HG03442 (cell line): Measurements from ENCODE around the gene TFB1M.
"Not testable (repeated sequence)": the region's sequence is repeated elsewhere in the genome, so short reads cannot be mapped to it uniquely, and the experiment has no call there.

Experiments used
- ATAC-seq: cut with Tn5 transposase; IDR thresholded peaks from one replicate; pipeline ENCODE4 v1.9.1; 2021; ENCODE audit warnings: mild to moderate bottlenecking, moderate library complexity; ENCODE audit not compliant: unreplicated experiment

TFB1M gene

DNA sequence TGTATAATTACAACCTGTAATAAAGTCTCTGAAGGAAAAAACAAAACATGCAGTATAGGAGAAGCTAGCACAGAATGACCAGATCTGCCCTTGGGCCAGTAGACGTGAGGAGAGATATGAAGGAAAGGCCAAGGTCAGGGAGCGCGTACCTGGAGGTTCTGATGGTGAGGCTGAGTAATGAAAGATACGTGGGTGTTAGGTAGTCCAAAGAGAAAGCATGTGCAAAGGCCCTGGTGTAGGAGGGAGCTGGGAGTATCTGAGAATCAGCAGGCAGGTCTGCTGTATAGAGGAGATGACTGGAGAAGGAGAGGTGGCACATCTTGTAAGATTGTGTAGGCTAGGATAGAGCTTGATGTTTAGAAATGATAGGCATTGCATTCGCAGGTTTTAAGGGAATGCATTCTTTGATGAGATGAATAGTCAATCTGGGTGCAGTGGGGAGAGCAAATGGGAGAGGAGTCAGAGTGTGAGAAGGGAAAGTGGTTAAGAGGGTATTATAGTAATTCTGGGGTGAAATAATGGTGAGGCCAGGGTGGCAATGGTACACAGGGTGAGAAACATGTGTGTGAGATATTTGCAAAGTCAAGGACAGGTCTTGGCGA, 15.9 kb upstream of the TFB1M start:
- no peak for ATAC-seq

DNA sequence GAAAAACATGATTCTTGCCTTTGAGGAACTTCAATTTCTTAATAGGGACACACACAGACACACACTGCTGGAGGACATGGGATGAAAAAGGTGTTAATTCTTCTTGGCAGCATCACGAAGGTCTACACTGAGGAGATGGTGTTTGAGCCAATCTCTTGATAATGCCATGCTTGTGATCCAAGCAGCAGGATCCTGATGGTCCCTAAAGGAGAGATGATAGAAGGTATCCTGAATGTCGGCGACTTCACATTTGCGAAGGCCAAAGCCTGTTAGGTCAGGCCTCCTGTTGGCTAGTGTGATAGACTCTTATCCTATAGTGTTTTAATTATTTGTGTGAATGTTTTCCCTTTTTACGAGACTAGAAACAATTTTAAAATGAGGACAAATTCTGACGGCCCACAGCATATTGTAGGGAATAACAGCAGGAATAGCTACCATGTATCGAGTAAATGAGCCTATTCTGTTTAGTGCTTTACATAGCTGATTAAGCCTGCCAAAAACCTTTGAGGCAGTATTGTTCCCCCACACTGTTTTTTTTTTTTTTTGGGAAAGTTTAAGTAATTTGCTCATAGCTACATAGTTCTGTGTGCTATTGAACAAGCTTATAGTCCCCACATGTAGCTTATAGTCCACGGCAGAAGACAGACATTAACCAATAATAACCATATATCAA, 15.3 kb upstream of the TFB1M start:
- ATAC-seq = no peak

- ATAC-seq = no peak
These were observed 14.5 kb upstream of the TFB1M start for GRCh38 chr6:155328539-155329459.

DNA sequence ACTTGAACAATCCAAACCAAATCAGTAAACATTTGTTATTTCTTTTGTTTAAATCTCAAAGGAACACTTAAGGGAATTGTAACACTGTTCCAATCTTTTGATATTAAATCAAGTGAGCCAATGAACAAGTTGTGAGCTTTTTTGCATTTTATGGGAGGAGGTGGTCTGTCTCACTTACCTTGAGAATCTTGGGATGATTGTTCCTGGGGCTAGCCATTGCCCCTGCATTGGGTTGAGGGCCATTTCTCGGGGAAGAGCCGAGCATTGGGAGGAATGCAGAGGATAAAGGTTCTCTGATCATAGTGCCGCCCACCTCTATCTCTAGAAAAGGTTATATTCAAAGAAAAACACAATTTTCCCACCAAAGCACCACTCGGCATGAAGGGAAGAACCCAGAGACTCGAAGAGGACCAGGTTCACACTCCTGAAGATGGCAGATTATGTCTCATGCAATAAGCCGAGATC, 13.8 kb upstream of the TFB1M start:
- ATAC-seq = no peak

DNA sequence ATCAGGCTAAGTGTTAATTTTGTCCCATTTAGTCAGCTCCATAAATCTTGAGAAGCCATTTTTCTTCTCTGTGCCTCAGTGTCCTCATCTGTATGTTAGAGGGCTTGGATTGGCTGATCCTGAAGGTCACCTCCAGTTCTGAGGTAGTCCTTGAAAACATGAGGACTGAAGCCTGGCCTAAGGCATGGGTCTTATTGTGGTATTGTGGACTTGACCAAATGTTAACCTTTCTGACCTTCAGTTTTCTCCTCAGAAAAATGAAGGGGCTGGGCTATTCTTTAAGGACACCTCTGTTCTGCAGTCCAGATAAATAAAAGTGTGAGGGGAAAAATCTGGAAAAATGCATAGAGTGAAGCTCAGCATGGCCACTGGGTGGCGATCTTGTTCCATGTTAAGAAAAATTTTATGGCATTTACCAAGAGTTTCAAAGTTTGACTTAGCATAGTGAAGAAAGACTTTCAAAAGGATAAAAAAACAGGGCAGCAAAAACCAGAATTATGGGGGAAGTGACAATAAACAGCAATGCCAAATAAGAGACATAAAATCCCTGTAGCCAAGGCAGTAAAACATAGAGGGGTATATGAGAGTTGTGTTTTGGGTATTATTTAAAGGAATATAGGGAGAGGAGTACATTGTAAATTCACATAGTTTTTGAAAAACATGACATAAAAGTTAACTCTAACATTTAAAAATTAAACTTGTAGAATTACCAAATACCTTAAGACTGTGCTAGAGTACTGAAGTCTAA, 13.2 kb upstream of the TFB1M start:
- peak; percentile 63 for ATAC-seq

DNA sequence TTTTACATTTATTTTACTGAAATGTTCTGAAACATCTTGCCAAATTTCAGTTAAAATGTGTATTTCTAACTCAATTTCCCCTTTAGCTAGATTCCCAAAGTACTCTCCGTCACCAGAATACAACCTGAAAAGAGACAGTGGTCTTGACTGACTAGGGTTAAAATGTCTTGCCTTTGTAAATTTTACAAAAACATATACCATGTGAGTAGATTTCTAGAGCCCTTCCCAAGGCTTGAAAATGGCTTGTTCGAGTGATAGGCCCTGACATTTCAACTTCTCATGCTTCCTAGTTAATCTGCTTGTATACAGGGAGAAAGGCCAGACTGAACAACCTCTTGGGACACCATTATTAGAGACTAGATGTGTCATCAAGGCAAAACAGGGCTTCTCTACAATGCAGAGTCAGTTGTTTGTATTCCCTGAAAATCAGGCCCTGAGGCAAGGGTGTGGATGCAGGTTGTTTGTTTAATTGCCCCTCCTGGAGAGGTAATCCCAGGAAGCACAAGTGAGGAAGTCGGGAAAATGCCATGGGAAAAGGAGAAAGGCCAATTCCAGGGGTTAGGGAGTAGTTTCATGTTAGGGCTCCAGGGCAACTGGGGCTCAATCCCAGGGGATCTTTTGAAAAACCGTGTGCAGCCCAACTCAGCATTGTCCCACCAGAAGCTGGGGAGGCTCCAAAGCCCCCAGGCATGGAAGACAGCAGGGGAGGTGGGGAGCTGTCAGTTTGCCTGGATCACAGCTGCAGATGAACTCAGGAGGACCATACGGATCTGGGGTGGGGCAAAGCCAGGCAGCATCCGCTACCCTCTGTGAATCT, 11.6 kb upstream of the TFB1M start:
- ATAC-seq = no peak

GRCh38 chr6:155324993-155325392, 10.7 kb upstream of the TFB1M start:
- ATAC-seq = no peak

- ATAC-seq = no peak
These were observed 9.9 kb upstream of the TFB1M start for GRCh38 chr6:155324172-155324571.

- no peak for ATAC-seq
These were observed 5.6 kb upstream of the TFB1M start for GRCh38 chr6:155319902-155320301.

DNA sequence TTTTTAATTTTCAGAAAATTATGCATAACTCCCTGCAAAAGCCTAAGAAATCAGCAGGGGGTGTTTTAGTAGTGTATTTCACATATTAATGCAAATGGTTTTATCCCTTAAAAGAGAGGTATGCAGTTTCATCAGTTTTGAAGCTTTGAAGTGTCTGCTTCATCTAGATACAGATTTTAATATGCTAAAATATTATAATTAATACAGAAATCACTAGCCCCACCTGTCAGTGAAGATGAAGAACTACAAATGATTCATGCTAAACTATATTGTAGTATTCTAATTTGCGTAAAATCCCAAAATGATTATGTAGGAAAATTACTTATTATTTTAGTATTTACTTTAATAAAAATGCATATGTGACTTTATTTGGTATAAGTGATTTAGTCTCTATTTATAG, 2.9 kb upstream of the TFB1M start:
- no peak for ATAC-seq

- no peak for ATAC-seq
These were observed 2.1 kb upstream of the TFB1M start for GRCh38 chr6:155316419-155316818.

DNA sequence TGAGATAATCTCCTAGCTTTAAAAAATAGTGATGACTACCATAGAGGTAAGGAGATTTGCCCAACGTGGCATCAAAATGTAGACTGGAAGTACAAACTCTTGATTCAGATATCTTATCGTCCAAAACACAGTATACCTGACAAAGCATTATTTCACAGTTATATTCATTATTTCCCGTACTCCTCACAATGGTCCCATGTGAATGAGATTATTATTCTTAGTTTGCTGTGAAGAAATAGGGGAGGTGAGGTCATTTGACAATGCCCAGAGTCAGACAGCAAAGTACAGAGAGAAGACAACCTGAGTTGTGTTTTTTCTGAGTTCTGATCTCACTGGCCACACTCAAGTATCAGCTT, 1.2 kb upstream of the TFB1M start:
- no peak for ATAC-seq

- peak; percentile 47 for ATAC-seq
These were observed 660 bp upstream of the TFB1M start for GRCh38 chr6:155314773-155315515.

GRCh38 chr6:155313602-155314091, 637 bp downstream of the TFB1M start:
- ATAC-seq = peak; percentile 9

DNA sequence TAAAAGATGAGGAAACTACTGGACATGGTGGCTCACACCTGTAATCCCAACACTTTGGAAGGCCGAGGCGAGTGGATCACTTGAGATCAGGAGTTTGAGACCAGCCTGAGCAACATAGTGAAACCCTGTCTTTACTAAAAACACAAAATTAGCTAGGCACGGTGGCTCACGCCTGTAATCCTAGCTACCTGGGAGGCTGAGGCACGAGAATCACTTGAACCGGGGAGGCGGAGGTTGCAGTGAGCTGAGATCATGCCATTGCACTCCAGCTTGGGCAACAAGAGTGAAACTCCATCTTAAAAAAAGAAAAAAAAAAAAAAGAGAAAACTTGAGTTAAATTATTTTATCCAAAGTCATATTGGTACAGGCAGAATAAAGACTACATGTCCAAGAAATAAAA, 1.3 kb downstream of the TFB1M start:
- ATAC-seq = not testable (repeated sequence)

- no peak for ATAC-seq
These were observed 2.7 kb downstream of the TFB1M start for GRCh38 chr6:155311583-155311982.

DNA sequence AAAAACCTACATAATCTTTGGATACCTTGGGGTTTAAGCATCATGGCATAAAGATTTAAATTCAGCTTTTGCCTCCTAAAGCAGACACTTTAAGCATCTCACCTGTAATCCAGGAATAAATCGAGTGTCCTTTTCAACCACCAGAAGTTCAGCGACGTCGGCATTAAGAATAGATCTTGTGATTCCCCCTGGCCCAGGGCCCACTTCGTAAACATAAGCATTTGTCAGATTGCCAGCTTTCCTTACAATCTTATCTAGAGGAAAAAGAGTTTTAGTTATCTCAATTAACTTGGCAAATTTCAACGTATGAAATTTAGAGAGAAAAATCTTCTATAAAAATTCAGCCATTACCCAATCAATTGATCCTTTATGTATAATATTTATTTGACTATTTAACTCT, 3.2 kb downstream of the TFB1M start:
- no peak for ATAC-seq

GRCh38 chr6:155310596-155310995, 3.7 kb downstream of the TFB1M start:
- no peak for ATAC-seq

DNA sequence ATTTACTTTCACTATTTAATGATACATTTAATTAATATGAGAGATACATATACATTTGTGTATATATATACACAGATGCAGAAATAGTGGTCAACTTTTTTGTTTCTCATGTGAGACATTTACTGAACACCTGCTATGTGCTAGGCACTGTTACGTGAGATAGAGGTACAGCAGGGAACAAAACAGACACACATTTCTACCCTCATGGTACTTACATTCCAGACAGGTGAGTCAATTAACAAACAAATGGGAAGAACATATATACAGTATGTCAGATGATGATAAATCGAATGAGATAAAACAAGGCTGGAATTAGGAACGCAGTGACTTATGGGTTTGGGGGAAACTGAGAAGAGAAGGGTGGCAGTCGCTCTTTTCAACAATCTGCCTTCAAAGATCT, 5.1 kb downstream of the TFB1M start:
- ATAC-seq = no peak
